ENCODE measurements around the gene SH2D4B.
"Not testable (repeated sequence)": the region's sequence is repeated elsewhere in the genome, so short reads cannot be mapped to it uniquely, and the experiment has no call there.

Gene SH2D4B

DNA sequence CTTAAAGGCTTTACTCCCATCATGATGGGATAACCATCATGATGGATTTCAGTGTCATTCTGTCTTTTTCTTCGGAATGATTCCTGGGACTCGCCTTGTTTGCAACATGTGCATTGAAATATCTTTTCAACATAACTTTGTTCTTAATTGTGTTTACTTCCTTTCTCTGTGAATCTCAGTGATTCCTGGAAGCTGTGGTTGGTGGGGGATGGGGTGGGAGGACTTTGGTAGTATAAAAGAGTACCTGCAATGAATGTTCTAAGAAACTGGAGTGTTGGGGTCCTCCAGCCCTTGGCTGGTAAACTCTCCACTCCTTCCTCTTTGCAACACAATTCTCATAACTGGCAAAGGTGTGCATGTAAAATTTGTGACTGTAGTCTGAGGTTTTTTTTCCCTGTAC lies 11.5 kb upstream of the SH2D4B start:
- no peak for DNase-seq

DNA sequence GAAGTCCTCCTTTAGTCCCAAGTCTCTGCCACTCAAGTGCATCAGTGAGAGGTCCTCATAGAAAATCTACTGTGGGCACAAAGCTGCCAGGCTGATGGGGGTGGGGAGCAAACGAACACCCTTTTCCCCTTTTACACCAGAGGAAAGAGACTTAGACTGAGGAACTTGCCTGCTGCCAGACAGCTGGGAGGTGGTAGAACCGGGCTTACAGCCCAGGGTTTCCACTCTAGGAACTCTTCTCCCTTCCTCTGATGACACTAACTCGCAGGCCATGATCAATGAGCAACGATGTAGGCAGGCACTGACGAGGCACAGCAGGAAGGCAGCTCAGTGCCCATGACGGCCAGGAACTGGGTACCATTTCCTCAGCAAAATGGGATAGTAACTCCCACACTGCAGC lies 11.0 kb upstream of the SH2D4B start:
- no peak for DNase-seq

DNA sequence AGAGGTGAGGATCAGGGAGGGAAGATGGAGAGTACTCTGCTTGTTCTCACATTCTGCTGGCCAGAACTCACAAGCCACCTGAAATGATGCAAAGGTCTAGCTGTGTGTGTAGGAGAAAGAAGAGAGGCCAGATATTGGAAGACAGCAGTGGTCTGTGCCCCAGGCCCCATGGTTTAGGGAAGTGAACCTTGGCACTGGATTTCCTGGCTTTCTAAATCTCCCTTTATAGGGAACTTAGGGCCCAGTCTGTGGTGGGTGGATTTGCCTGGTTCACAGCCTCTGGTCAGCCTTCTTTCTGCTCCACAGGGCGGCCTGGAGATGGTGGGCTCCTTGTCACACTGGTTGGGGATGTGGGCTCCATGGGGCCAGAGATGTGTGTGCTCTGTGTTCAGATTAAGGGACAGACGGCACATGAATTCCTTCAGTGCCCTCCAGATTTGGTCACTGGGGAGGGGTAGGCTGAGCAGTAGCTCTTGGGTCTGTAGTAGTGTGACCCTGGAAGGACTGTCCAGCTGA lies 9.5 kb upstream of the SH2D4B start:
- DNase-seq: no peak

DNA sequence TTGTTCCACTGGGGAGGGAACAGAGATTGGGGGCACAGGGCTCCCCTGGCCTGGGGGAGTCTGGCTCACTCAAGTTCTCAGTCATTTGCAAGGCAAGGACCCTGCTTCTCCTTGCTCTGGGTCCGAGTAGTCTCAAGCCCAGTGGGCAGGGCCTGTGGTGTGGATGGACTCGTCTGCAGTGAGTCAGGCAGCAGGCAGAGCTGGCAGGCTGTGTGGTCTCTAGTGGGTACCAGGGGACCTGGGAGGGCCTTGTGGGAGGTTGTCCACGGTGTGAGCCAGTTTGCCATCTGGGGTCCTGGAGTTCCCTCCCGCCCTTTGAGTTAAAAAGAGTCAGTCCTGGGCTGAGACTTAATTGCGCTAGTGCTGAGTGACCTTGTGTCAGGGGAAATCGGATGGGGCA lies 8.8 kb upstream of the SH2D4B start:
- no peak for DNase-seq

- DNase-seq: no peak
Observed at GRCh38 chr10:80529604-80530003, 8.1 kb upstream of the SH2D4B start.

- DNase-seq: peak; percentile 6
Observed at GRCh38 chr10:80530251-80530650, 7.5 kb upstream of the SH2D4B start.

- no peak for DNase-seq
Observed at GRCh38 chr10:80530816-80531215, 6.9 kb upstream of the SH2D4B start.

DNA sequence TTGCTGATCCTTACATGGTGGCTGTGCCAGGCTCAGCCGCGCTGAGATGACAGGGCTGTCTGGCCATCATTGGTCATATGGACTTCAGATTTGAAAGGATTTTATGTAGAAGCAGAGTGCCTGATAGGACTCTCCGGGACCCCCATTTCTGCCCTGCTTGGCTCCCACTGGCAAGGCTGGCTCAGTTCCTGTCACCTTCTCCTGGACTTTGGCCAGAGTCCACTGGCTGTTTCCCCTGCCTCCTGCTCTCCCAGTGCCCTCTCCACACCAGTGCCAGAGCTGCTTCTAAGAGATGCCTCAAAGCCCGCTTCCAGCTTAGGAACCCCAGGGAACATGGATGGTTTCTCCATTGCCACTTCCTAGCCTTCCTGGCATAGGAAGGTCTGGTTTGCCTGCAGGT lies 5.1 kb upstream of the SH2D4B start:
- no peak for DNase-seq

DNA sequence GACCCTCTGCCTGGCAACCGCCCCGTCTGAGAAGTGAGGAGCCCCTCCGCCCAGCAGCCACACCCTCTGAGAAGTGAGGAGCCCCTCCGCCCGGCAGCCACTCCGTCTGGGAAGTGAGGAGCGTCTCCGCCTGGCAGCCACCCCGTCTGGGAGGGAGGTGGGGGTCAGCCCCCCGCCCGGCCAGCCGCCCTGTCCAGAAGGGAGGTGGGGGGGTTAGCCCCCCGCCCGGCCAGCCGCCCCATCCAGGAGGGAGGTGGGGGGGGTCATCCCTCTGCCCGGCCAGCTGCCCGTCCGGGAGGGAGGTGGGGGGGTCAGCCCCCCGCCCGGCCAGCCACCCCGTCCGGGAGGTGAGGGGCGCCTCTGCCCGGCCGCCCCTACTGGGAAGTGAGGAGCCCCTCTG lies 3.6 kb upstream of the SH2D4B start:
- not testable (repeated sequence) for DNase-seq

DNA sequence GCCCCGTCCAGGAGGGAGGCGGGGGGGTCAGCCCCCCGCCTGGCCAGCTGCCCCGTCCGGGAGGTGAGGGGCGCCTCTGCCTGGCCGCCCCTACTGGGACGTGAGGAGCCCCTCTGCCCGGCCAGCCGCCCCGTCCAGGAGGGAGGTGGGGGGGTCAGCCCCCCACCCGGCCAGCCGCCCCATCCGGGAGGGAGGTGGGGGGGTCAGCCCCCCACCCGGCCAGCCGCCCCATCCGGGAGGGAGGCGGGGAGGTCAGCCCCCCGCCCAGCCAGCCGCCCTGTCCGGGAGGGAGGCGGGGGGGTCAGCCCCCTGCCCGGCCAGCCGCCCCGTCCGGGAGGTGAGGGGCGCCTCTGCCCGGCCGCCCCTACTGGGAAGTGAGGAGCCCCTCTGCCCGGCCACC lies 3.1 kb upstream of the SH2D4B start:
- DNase-seq: not testable (repeated sequence)

DNA sequence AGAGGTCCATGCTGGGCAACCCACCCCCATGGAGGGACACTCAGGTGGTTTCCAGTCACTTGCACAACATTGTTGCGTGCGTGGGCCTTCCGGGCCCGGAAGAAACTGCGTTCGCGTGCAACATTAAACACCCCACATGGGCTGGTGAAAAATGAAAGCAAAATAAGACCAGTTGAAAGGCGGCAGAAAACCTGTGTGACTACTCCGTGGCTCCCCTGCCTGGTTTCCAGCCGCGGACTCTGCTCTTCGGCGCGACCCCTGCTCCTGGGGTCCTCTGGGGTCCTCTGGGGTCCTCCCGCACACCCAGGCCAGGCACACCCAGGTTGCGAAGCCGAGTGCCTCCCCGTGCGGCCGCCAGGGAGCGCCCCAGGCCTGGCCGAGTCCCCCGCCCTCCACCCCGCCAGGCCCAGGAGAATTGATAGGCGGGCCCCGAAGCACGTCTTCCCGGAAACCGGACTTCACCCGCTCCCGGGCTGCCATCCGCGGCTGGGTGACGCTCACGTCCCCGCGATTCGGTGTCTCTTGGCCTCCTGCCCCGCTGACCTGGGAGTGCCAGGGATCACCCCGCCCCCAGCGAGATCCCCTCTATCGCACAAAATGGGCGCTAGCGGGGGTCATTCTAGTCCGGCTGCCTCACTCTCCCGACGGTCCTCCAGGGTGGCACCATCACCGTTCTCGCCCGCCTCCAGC lies 1.9 kb upstream of the SH2D4B start:
- no peak for DNase-seq

DNA sequence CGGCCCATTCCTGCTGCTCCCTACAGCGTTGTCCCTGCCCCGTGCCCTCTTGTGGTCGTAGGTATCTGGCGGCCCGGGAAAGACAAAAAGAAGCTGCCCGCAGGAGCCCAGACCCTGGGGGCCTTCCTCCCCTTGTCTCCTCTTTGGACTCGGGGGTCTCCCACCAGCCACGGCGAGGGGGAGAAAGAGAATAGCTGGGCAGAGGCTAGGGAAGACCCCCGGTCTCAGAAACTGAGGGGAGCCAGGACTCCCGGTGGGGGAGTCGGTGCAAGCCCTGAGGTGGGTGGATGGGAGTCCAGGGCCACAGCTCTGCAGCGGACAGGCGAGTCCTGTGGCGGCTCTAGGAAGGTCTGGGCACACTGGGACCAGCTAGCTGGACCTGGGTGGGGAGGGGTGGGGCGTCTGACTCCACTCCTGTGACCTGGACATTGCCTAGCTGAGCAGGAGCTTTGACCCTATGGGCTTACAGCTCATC lies 1.3 kb upstream of the SH2D4B start:
- no peak for DNase-seq

DNA sequence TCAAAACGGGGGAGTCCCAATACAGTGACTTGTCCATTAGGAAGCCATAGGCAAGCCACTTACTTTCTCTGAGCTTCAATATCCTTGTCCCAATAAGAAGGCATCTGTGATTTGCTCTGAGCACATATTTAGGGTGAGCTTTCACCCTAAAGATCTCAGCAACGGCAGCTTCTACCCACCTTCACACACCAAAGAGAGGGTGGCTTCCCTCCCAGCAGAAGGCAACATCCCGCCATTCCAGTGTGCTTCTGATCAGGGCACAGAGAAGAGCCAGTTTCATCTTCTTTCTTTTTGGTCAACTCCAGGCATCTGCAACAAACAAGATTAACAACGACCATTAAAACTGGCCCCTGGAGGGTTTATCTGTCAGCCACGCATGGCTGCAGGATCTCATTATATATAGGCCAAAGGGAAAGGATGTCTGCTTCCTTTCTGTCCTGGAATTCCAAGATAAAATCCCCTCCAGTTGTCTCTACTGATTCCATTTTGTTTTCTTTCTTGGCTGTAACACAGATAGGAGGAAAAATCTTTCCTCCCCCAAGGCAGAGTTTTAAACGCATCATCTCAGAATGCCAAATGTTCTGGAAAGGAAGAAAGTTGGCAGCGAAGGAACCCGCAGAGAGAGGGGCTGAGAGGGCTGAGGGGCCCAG lies 491 bp upstream of the SH2D4B start:
- DNase-seq: no peak

GRCh38 chr10:80538481-80539185 lies 931 bp downstream of the SH2D4B start:
- no peak for DNase-seq

DNA sequence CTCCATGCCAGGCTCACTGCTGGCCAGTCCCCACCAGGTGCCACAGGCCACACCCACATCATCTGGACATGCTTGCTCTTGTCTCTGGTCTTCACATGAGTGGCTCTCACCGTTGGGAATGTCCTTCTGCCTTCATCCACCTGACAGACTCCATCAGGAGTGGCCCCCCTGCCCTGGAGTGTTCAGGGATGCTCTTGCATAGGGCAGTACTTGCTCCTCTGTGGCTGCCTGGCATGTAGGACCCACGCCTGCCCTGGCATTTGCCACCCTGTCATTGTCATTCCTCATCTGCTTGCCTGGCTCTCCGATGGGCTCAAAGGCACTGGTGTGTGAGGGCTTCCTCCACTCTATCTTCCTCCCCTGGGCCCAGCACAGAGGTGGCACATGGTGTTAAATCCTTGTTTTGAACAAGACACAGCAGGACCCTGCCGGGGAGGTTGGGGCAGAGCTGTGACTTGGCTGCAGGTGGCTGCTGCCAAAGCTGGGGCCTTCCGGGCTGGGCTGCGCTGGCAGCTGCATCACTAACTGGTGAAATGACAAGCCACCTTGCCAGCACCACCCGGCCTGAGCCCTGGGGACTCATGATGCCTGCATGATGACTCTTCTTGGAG lies 1.8 kb downstream of the SH2D4B start:
- DNase-seq: no peak

- no peak for DNase-seq
Observed at GRCh38 chr10:80540136-80540535, 2.4 kb downstream of the SH2D4B start.

DNA sequence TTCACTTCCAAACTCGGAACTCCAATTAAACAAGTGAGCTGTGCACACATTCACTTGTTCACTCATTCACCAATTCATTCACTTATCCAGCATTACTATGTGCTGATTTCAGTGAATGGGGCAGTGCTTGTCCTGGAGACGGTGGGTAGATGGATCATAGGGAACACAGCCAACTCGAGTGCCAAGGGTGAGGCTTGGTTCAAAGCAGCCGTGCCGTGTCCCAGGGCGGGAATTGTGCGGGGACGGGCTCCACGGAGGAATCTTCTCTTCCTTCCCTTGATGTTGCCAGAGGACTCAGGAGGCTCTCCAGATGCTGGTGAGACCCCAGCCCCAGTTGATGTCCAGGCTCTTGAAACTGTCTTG lies 2.9 kb downstream of the SH2D4B start:
- no peak for DNase-seq

GRCh38 chr10:80540981-80541750 lies 3.5 kb downstream of the SH2D4B start:
- no peak for DNase-seq

DNA sequence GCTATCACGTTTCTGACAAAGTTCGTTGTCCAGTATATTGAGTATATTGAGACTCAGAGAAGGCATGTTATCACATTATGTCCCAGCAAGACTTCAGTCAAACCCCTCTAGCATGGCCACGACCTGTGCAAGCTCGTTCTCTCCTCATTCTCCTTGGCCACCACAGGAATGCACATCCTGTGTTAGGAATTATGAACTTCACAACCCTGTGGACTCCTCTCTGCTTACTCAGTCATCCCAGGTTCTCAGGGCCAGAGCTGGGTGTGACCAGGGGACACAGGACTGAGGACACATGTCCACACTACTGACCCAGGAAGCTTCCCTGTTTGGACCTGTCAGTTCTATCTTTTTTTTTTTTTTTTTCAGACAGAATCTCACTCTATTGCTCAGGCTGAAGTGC lies 4.4 kb downstream of the SH2D4B start:
- DNase-seq: no peak

GRCh38 chr10:80542652-80543318 lies 5.1 kb downstream of the SH2D4B start:
- no peak for DNase-seq

DNA sequence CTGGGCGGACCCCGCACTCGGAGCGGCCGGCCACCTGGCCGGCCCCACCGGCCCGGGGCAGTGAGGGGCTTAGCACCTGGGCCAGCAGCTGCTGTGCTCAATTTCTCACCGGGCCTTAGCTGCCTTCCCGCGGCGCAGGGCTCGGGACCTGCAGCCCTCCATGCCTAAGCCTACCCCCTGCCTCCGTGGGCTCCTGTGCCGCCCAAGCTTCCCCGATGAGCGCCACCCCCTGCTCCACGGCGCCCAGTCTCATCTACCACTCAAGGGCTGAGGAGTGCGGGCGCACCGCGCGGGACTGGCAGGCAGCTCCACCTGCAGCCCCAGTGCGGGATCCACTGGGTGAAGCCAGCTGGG lies 5.6 kb downstream of the SH2D4B start:
- DNase-seq: not testable (repeated sequence)

DNA sequence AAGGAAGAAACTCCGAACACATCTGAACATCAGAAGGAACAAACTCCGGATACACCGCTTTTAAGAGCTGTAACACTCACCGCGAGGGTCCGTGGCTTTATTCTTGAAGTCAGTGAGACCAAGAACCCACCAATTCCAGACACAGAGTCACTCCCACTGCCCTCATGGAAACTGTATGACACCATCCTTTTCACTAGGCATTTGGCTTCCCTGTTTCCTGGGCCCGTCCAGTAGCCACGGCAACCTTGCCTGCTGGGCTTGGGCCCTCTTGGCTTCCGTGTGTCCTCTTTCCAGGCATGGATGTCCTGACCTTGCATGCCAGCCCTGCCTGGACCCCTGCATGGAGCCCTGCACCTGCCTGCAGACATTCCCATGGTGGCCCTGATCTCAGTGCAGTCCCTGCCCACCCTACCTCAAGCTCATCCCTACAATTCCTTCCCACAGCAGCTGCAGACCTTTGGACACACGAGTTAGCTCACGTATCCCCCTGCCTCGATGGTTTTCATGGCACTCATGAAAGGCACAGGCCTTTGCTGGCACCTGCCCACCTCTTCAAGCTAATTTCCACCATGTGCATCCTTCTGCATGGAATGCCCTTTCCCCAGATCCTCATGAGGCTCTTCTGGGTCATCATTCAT lies 6.7 kb downstream of the SH2D4B start:
- DNase-seq: no peak

Measured in DMS 273 treated with DMSO at 0.1 percent for 48 hours (cell line).